Measurements from ENCODE around the gene FHOD3.
A peak's percentile ranks its signal among the peaks of the same experiment; 100 is the strongest.

Gene FHOD3

DNA sequence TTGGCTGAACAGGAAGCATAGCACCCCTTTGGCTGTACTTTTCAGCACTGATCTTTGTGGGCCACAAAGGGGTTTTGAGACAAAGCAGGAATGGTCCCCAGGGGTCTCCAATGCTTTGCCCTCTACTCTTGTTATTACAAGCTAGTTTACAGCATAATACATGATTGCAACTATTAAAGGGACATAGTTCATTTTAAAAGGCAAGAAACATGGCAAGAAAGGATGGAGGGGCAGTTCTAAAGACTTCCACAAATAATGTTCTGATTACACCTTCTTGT, 196.6 kb downstream of the FHOD3 start:
- Histone ChIP-seq H3K9me3 (ENCODE audit: control insufficient read depth, insufficient read depth, low read depth, low read length) (no peaks in the 10 kb centered on the region), H3K27ac (ENCODE audit: extremely low read depth, low read depth, low read length) (no peak overlapping the region), H3K4me1 (ENCODE audit: control insufficient read depth, insufficient read depth, low read length) (0 out of 2 replicates have a peak, but pooled peaks cover 2% of the 10 kb centered on the region), H3K36me3 (ENCODE audit: control insufficient read depth in 2 of 2, insufficient read depth in 1 of 2, low read length in 2 of 2) (no peaks in the 10 kb centered on the region), H3K4me3 (ENCODE audit: low read depth, low read length) (no peak overlapping the region)
- POLR2A ChIA-PET = no interaction called here
- CTCF ChIA-PET = interaction anchor here (0.7 kb wide), 2 partner anchors 49 to 68 kb away, joined by 3 to 4 read pairs; no protein-coding TSS in a partner anchor
- no peak for TF ChIP-seq ZNF629 (tag by site-specific recombination; IDR thresholded peaks at IDR 0.05)
- TF ChIP-seq, protein P1, sequence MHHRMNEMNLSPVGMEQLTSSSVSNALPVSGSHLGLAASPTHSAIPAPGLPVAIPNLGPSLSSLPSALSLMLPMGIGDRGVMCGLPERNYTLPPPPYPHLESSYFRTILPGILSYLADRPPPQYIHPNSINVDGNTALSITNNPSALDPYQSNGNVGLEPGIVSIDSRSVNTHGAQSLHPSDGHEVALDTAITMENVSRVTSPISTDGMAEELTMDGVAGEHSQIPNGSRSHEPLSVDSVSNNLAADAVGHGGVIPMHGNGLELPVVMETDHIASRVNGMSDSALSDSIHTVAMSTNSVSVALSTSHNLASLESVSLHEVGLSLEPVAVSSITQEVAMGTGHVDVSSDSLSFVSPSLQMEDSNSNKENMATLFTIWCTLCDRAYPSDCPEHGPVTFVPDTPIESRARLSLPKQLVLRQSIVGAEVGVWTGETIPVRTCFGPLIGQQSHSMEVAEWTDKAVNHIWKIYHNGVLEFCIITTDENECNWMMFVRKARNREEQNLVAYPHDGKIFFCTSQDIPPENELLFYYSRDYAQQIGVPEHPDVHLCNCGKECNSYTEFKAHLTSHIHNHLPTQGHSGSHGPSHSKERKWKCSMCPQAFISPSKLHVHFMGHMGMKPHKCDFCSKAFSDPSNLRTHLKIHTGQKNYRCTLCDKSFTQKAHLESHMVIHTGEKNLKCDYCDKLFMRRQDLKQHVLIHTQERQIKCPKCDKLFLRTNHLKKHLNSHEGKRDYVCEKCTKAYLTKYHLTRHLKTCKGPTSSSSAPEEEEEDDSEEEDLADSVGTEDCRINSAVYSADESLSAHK (tag by site-specific recombination; IDR thresholded peaks at IDR 0.05) = no peak
- no peak for TF ChIP-seq ZNF324 (tag by site-specific recombination; IDR thresholded peaks at IDR 0.05)
- no peak for TF ChIP-seq ZNF510 (tag by site-specific recombination; IDR thresholded peaks at IDR 0.05; ENCODE audit: insufficient replicate concordance)
- no peak for TF ChIP-seq ZNF280D (tag by site-specific recombination; IDR thresholded peaks at IDR 0.05)
- TF ChIP-seq ZBTB17 (tag by site-specific recombination; IDR thresholded peaks at IDR 0.05) = no peak
- no peak for TF ChIP-seq ZFP37 (tag by site-specific recombination; IDR thresholded peaks at IDR 0.05)
- no peak for TF ChIP-seq SCRT1 (tag by site-specific recombination; IDR thresholded peaks at IDR 0.05; ENCODE audit: borderline replicate concordance)
- no peak for TF ChIP-seq ZNF837 (tag by site-specific recombination; IDR thresholded peaks at IDR 0.05)
- TF ChIP-seq, protein P2, sequence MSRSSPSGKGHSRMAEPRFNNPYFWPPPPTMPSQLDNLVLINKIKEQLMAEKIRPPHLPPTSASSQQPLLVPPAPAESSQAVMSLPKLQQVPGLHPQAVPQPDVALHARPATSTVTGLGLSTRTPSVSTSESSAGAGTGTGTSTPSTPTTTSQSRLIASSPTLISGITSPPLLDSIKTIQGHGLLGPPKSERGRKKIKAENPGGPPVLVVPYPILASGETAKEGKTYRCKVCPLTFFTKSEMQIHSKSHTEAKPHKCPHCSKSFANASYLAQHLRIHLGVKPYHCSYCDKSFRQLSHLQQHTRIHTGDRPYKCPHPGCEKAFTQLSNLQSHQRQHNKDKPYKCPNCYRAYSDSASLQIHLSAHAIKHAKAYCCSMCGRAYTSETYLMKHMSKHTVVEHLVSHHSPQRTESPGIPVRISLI (tag by site-specific recombination; IDR thresholded peaks at IDR 0.05) = no peak
- no peak for TF ChIP-seq ZNF138 (tag by site-specific recombination; IDR thresholded peaks at IDR 0.05; ENCODE audit: borderline replicate concordance)
- TF ChIP-seq ZNF155 (tag by site-specific recombination; IDR thresholded peaks at IDR 0.05) = no peak
- no peak for TF ChIP-seq GLIS1 (tag by site-specific recombination; IDR thresholded peaks at IDR 0.05)
- no peak for TF ChIP-seq OSR2 (tag by site-specific recombination; IDR thresholded peaks at IDR 0.05)
- TF ChIP-seq HOXD13 (CRISPR knock-in tag; IDR thresholded peaks at IDR 0.05; ENCODE audit: borderline replicate concordance) = no peak
- no peak for TF ChIP-seq ZNF398 (tag by site-specific recombination; IDR thresholded peaks at IDR 0.05)
- no peak for TF ChIP-seq ZNF658 (tag by site-specific recombination; IDR thresholded peaks at IDR 0.05)

GRCh38 chr18:36496022-36496421, 198.5 kb downstream of the FHOD3 start:
- Histone ChIP-seq H3K27ac (ENCODE audit: extremely low read depth, low read depth, low read length) (no peak overlapping the region), H3K36me3 (ENCODE audit: control insufficient read depth in 2 of 2, insufficient read depth in 1 of 2, low read length in 2 of 2) (no peaks in the 10 kb centered on the region), H3K4me1 (ENCODE audit: control insufficient read depth, insufficient read depth, low read length) (0 out of 2 replicates have a peak, but pooled peaks cover 2% of the 10 kb centered on the region), H3K4me3 (ENCODE audit: low read depth, low read length) (no peak overlapping the region), H3K9me3 (ENCODE audit: control insufficient read depth, insufficient read depth, low read depth, low read length) (no peaks in the 10 kb centered on the region)
- CTCF ChIA-PET = no interaction called here
- no peak for TF ChIP-seq ZNF175 (tag by site-specific recombination; IDR thresholded peaks at IDR 0.05)
- peak; percentile 17; the same call in 1 of the 2 replicates for TF ChIP-seq ZFHX2 (tag by site-specific recombination; conservative IDR thresholded peaks at IDR 0.05)
- POLR2A ChIA-PET = no interaction called here
